HUES64 (cell line): Measurements from ENCODE around the gene DNAJC7.
"Not testable (repeated sequence)": the region's sequence is repeated elsewhere in the genome, so short reads cannot be mapped to it uniquely, and the experiment has no call there.

Source experiments
- H3K27ac ChIP-seq: 2 replicates; pipeline ENCODE4 v1.7.0; 2013; ENCODE audit warnings: low read depth, low read length, inconsistent platforms
- H3K27me3 ChIP-seq: 2 replicates; pipeline ENCODE4 v1.6.1; 2013; ENCODE audit warnings: mild to moderate bottlenecking, low read length; ENCODE audit not compliant: insufficient read depth
- H3K36me3 ChIP-seq: 2 replicates; pipeline ENCODE4 v1.6.1; 2013; ENCODE audit warnings: mild to moderate bottlenecking, low read length; ENCODE audit not compliant: insufficient read depth
- H3K4me1 ChIP-seq: 2 replicates; pipeline ENCODE4 v1.6.1; 2013; ENCODE audit warnings: mild to moderate bottlenecking, low read length, moderate library complexity; ENCODE audit not compliant: insufficient read depth
- H3K4me3 ChIP-seq: 2 replicates; pipeline ENCODE4 v1.5.1; 2013; ENCODE audit warnings: mild to moderate bottlenecking, low read length, moderate library complexity
- H3K9ac ChIP-seq: 2 replicates; pipeline ENCODE4 v1.6.1; 2013; ENCODE audit warnings: mild to moderate bottlenecking, low read depth, low read length
- H3K9me3 ChIP-seq: 2 replicates; pipeline ENCODE4 v1.6.1; 2013; ENCODE audit warnings: low read depth, low read length; ENCODE audit not compliant: insufficient read depth
- WGBS: fragments of 150-250, 120-280 bp; methylation state at CpG from one replicate; pipeline ENCODE4 v1.1.7; 2013; ENCODE audit warnings: missing lambda C conversion rate; 5-methylcytosine and 5-hydroxymethylcytosine counted together

DNAJC7 gene

DNA sequence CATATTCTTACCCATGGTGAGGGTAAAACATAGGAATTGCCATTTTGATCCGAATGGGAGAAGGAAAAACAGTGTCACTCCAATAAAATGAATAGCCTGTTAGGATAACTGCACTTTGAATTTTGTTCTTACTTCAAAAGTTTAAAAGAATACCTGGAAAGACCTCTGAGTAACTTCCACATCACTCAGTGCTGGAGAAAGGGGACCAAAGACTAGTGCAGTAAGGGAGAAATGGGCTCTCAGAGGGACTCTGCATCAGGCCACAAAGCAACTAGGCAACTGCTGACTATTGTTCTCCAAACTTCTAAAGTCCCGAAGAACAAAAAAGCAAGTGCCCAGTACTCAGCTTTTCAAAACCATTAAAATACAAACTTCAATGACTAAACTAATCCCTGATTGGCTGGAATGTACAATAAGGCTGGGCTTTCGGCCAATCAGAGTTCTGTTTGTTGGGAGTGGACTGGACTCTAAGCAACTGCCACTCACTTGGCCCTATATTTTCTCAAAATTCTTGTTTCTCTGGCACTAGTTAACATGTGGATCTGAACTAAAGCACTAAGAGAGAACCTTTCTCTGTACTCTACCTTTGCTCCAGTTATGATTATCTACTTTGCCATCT, 6.2 kb downstream of the DNAJC7 start:
- no peak overlapping the region for H3K4me3 ChIP-seq
- peak overlapping the region; percentile 89 for H3K27ac ChIP-seq
- H3K36me3 ChIP-seq, result peaks cover 9% of the 10 kb centered on the region; the same call in 1 of the 2 replicates
- no peaks in the 10 kb centered on the region for H3K9me3 ChIP-seq
- H3K27me3 ChIP-seq, result no peaks in the 10 kb centered on the region
- peak overlapping the region; percentile 26; the same call in 1 of the 2 replicates for H3K9ac ChIP-seq
- peaks cover 33% of the 10 kb centered on the region for H3K4me1 ChIP-seq
- WGBS, result 91% methylated on average over 3 of the region's 3 CpGs

DNA sequence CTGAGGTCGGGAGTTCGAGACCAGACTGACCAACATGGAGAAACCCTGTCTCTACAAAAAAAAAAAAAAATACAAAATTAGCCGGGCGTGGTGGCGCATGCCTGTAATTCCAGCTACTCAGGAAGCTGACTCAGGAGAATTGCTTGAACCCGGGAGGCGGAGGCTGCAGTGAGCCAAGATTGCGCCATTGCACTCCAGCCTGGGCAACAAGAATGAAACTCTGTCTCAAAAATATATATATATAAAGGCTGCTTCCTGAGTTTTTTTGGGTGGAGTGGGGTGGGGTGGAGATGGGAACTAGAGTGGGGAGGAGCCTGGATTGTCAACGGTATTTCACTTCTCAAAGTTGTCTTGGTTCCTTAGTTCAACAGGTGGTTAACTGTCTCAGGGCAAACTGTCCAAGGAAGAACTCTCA, 7.0 kb downstream of the DNAJC7 start:
- peak overlapping the region; percentile 16; the same call in 1 of the 2 replicates for H3K27ac ChIP-seq
- H3K27me3 ChIP-seq, H3K36me3 ChIP-seq, H3K4me3 ChIP-seq, H3K9ac ChIP-seq, H3K9me3 ChIP-seq: not testable (repeated sequence)
- 95% methylated on average over 9 of the region's 9 CpGs for WGBS
- H3K4me1 ChIP-seq, result peaks cover 29% of the 10 kb centered on the region

DNA sequence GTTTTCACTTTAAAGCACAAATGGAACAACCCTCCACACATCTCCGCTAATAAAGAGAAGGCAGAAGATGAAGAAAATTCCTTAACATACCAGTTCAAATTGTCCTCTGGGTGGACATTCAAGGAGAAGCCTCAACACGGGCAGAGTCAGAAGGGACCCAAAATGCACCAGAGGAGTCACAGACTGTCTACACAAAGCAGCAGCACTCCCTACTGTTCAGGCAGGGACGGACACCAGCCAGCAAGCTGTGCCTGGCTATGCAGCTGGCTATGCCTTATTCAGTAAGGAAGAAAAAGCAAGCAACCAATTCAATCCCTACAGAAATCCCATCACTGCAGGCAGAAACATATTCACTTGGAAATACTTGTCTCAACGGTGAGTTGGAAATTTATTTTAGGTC, 8.1 kb downstream of the DNAJC7 start:
- Histone ChIP-seq H3K9ac (no peak overlapping the region), H3K27ac (no peak overlapping the region), H3K9me3 (no peaks in the 10 kb centered on the region), H3K36me3 (peaks cover 9% of the 10 kb centered on the region; the same call in 1 of the 2 replicates), H3K27me3 (no peaks in the 10 kb centered on the region), H3K4me1 (peaks cover 29% of the 10 kb centered on the region), H3K4me3 (no peak overlapping the region)
- WGBS, result 91% methylated on average over 3 of the region's 4 CpGs

DNA sequence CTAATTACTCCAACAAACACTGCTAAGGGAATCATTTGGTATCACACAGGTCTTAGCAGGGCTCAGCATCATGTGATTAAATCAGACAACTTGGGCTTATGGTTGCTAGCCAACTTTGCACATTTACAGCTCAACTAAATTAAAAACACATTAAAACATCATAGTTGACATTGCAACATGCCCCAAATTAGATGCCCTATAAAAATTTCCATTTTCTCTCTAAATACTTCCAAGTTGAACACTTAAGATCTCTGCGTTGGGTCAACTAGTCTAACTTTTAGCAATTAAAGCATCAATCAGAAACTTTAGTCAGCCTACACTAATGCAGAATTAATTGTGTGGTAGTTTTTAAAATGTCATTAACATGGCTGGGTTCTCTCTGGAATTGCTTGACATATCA, 12.1 kb downstream of the DNAJC7 start:
- Histone ChIP-seq H3K9me3 (no peaks in the 10 kb centered on the region), H3K27me3 (no peaks in the 10 kb centered on the region), H3K27ac (no peak overlapping the region), H3K4me3 (no peak overlapping the region), H3K4me1 (no peaks in the 10 kb centered on the region), H3K9ac (no peak overlapping the region), H3K36me3 (peaks cover 46% of the 10 kb centered on the region)
- WGBS, result 96% methylated on average over 1 of the region's 1 CpG

DNA sequence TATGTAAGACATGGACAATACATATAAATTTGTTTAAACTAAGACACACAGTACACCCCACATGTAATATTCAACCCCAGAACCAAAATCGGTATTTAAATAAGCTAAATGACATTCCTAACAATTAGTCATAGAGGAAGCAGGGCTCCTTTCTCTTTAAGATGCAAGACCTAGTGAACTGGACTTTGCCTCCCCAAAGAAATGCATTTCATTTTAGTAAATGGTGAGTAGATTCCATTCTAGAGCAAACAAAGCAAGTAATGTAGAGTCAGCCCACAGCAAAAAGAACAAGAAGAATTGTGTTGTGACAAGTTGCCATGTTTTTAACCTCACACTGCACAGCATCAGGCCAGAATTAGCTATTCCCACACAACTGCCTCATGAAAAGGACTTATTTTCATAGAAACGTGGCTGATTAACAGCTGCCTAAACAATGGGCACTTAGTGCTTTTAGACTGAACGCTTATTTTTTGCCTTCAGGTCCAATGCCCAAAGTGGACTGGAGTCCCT, 14.4 kb downstream of the DNAJC7 start:
- H3K9me3 ChIP-seq, result no peaks in the 10 kb centered on the region
- no peak overlapping the region for H3K27ac ChIP-seq
- H3K9ac ChIP-seq, result no peak overlapping the region
- H3K36me3 ChIP-seq, result peaks cover 58% of the 10 kb centered on the region
- 88% methylated on average over 3 of the region's 3 CpGs for WGBS
- no peaks in the 10 kb centered on the region for H3K27me3 ChIP-seq
- H3K4me1 ChIP-seq, result no peaks in the 10 kb centered on the region
- H3K4me3 ChIP-seq, result no peak overlapping the region

DNA sequence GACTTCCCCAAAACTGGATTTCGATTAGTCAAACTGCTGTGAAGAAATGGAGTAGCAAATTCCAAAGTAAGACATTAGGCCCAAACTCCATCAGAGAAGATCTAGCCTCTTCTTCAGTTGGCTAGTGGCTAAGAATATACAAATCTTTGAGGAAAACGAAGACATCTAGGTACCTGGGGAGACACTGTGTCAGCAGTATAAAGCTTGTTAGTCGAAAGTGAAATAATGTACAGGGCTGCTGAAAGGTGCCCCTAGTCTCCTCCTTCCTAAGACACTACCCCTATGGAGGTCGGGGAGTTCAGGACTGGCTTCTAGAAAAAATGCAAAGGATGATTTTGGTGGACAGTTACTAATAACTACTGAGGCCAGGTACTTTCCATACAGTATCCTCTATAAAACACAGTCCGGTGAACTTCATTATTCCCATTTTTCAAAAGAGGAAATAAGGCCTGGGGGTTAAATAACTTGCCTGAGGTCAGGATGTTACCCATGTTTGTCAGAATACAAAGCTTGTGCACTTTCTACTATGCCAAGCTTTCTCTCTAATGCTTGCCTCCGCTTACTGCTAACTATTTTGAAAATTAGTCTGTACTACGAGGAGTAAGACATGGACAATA, 15.0 kb downstream of the DNAJC7 start:
- H3K9ac ChIP-seq, result no peak overlapping the region
- H3K4me3 ChIP-seq, result no peak overlapping the region
- peaks cover 63% of the 10 kb centered on the region for H3K36me3 ChIP-seq
- H3K4me1 ChIP-seq, result no peaks in the 10 kb centered on the region
- H3K27ac ChIP-seq, result no peak overlapping the region
- no peaks in the 10 kb centered on the region for H3K9me3 ChIP-seq
- H3K27me3 ChIP-seq, result no peaks in the 10 kb centered on the region
- 94% methylated on average over 6 of the region's 7 CpGs for WGBS

DNA sequence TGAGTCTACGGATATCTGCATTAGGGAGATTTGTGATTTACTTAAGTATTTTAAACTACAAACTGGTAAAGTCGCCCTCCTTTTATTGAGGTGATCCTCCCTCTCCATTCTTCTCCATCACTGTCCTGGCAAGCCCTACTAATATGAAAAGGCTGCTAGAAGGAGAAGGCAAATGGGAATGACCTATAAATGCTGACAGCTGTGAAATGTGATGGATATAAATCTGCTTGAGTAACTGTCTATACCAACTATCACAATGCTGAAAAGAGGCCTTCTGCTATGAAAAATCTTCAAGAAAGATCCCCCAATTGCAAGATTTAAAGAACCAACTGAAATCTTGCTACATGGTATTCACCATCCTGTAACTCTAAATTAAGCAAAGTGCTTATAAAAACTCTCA, 15.5 kb downstream of the DNAJC7 start:
- H3K9me3 ChIP-seq, result no peaks in the 10 kb centered on the region
- H3K36me3 ChIP-seq, result peaks cover 69% of the 10 kb centered on the region
- H3K27ac ChIP-seq, result no peak overlapping the region
- H3K9ac ChIP-seq, result no peak overlapping the region
- WGBS, result 80% methylated on average over 1 of the region's 2 CpGs
- H3K27me3 ChIP-seq, result no peaks in the 10 kb centered on the region
- H3K4me1 ChIP-seq, result no peaks in the 10 kb centered on the region
- no peak overlapping the region for H3K4me3 ChIP-seq

DNA sequence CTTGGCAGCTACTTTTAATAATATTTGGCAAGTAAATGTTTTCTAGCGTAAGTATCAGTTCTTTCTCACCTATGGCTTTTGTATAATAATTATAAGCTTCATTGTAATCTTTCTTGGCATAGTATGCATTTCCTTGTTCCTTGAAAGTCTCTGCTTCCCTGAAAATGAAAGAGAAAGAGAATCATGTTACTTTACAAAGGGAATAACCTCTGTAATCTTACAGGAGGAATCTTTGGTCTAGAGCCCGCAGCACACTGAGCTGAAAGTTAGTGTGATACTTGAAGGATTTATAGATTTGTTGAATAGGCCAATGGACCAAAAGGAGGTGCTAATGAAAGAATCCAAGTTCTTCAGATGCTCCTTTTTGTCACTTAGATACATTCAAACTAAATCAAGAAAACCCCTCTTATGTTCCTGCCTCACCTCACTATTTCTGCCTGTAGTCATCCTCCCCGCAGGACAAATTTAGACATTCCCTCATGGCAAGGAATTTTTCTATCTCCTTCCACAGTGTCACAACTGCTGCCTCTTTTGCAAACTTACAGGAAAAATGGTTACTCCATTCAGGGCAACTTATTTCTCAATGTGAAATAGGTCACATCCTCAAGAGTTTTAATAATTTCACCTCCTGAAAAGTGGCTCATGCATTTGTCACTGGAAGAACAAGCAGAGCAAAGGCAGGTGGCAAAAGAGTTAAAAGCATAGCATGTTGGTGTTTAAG, 16.7 kb downstream of the DNAJC7 start:
- Histone ChIP-seq H3K9me3 (no peaks in the 10 kb centered on the region), H3K4me1 (no peaks in the 10 kb centered on the region), H3K27ac (no peak overlapping the region), H3K36me3 (peaks cover 80% of the 10 kb centered on the region), H3K9ac (no peak overlapping the region), H3K27me3 (no peaks in the 10 kb centered on the region), H3K4me3 (no peak overlapping the region)
- 96% methylated on average over 2 of the region's 3 CpGs for WGBS

DNA sequence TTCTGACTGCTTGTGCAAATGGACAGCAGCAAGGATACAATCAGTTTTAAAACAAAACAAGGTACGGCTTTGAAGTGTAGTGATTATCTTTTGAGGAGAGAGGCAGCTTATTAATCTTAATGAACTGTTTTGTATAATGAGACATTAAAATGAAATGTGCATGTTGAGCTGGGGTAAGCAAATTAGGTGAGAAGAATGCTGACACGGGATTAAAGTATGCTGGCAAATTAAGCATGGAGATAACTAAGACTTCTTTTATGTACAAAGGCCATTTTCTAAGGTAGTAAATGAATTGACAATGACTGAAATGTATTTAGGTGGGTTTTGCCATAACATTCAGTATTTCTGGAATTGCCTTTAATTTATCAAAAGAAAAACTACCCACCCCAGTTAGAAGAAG, 18.7 kb downstream of the DNAJC7 start:
- Histone ChIP-seq H3K36me3 (peaks cover 91% of the 10 kb centered on the region), H3K4me1 (no peaks in the 10 kb centered on the region)

DNA sequence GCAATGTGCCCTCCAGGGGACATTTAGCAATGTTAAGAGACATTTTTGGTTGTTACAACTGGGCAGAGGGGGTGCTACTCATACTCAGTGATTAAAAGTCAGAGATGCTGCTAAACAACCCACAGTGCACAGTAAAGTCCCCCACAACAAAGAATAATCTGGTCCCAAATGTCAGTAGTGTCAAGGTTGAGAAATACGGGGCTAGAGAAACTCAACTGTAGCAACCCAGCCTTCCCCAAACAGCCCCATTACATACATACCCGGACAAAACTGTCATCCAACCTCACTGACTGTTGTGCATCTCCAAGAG, 20.4 kb downstream of the DNAJC7 start:
- H3K9ac ChIP-seq, result no peak overlapping the region
- H3K27ac ChIP-seq, result no peak overlapping the region
- WGBS, result 94% methylated on average over 2 of the region's 2 CpGs
- H3K36me3 ChIP-seq, result peaks cover 90% of the 10 kb centered on the region
- H3K4me3 ChIP-seq, result no peak overlapping the region
- H3K4me1 ChIP-seq, result no peaks in the 10 kb centered on the region
- no peaks in the 10 kb centered on the region for H3K27me3 ChIP-seq
- no peaks in the 10 kb centered on the region for H3K9me3 ChIP-seq

More for the DNA sequence above, 18.7 kb downstream of the DNAJC7 start:
- WGBS, result 49% methylated on average over 2 of the region's 2 CpGs
- Histone ChIP-seq H3K27ac (no peak overlapping the region), H3K9ac (no peak overlapping the region), H3K9me3 (no peaks in the 10 kb centered on the region), H3K4me3 (no peak overlapping the region), H3K27me3 (no peaks in the 10 kb centered on the region)

DNA sequence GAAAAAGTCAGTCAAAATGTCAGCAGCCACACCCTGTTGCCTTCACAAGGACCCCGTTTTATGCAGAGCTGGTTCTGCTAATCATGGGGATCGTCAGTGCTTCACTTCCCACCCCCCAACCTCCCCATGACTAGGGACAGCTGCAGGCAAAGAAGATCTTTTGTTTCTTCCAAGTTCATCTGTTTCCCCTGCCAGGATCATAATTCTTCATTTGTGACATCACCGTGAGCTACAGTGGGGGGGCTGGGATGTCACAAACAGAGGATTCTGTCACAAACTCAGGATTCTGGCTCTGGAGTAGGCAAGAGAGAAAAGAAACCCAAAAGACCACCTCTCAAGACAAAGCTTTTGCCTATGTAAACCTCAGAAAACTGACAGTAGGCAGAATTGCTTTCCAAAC, 24.7 kb downstream of the DNAJC7 start:
- H3K9ac ChIP-seq, result no peak overlapping the region
- 93% methylated on average over 3 of the region's 3 CpGs for WGBS
- H3K4me3 ChIP-seq, result no peak overlapping the region
- no peaks in the 10 kb centered on the region for H3K9me3 ChIP-seq
- H3K4me1 ChIP-seq, result no peaks in the 10 kb centered on the region
- no peaks in the 10 kb centered on the region for H3K27me3 ChIP-seq
- peaks cover 95% of the 10 kb centered on the region for H3K36me3 ChIP-seq
- no peak overlapping the region for H3K27ac ChIP-seq
